HCT116 (cell line): ENCODE measurements around the gene ABHD14A. TPM values are rescaled to one million over a fixed set of nuclear protein-coding genes. Genes with fewer than 3 reads are reported as not detected.

Experiments used
- ATAC-seq: fragments of 200-7000 bp; cut with Tn5 transposase; 2 replicates; pipeline ENCODE4 v1.9.1; 2020; ENCODE audit warnings: mild to moderate bottlenecking, moderate library complexity
- BruUV-seq: library from RNA; stranded (reverse); fragments of 400-500 nt; replicated peaks from 2 replicates; lab custom pipeline; 2021; lab: Mats Ljungman, UMichigan
- CTCF ChIA-PET: fragments of 300-600 bp; sonication (Branson Sonifier 250); formaldehyde crosslinking; loops from one replicate; lab custom pipeline; 2021; ENCODE audit warnings: antibody characterized with exemption; lab: Charles Lee
- POLR2A ChIA-PET: fragments of 300-600, 350-600 bp; sonication (Branson Sonifier 250); formaldehyde crosslinking; loops from one replicate; lab custom pipeline; 2021; ENCODE audit warnings: antibody characterized with exemption; lab: Charles Lee
- RAD21 ChIA-PET, 2 experiments: fragments of 300-600 bp; sonication (Branson Sonifier 250); formaldehyde crosslinking; loops; one replicate each; lab custom pipeline; 2023; ENCODE audit warnings: low total read pairs in 2 of 2; ENCODE audit not compliant: uncharacterized antibody in 2 of 2, unreplicated experiment in 2 of 2, low non-redundant PET in 1 of 2; lab: Charles Lee
- DNase-seq: peaks from one replicate; pipeline ENCODE4 v3.0.0-alpha.2; 2010; ENCODE audit warnings: low read depth, low spot score
- H2AFZ ChIP-seq: fragments of 200-600 bp; shearing (Covaris generic), sonication (generic); 2 replicates; pipeline ENCODE4 v1.6.1; 2017; ENCODE audit warnings: low read depth, mixed run types, mixed read lengths, antibody characterized with exemption, low read length; ENCODE audit not compliant: poor library complexity, severe bottlenecking
- H3K27ac ChIP-seq: 2 replicates; pipeline ENCODE4 v1.5.1; 2012; ENCODE audit warnings: low read depth, low read length
- H3K27me3 ChIP-seq: fragments of 200-600 bp; sonication (generic); 2 replicates; pipeline ENCODE4 v1.6.1; 2016; ENCODE audit warnings: mixed run types, low read length, mixed read lengths; ENCODE audit not compliant: insufficient read depth
- H3K36me3 ChIP-seq, 2 experiments: fragments of 200-500 bp in 1 of 2; fragments of 200-600 bp in 1 of 2; sonication (Bioruptor generic) in 1 of 2; sonication (generic) in 1 of 2; 2 replicates each; pipeline versions ENCODE4 v1.5.1 to v1.6.1; 2014 to 2016; ENCODE audit warnings: low read length in 2 of 2, inconsistent platforms in 1 of 2, mixed read lengths in 1 of 2, mixed run types in 1 of 2; ENCODE audit not compliant: insufficient read depth in 2 of 2, control insufficient read depth in 1 of 2
- H3K4me1 ChIP-seq, 2 experiments: fragments of 200-600 bp in 1 of 2; sonication (generic) in 1 of 2; 2 replicates each; pipeline versions ENCODE4 v1.5.1 to v1.6.1; 2012 to 2017; ENCODE audit warnings: low read length in 2 of 2, inconsistent platforms in 1 of 2, mild to moderate bottlenecking in 1 of 2, mixed read lengths in 1 of 2, mixed run types in 1 of 2, moderate library complexity in 1 of 2; ENCODE audit not compliant: insufficient read depth in 2 of 2, control insufficient read depth in 1 of 2
- H3K4me2 ChIP-seq: fragments of 200-600 bp; sonication (generic); 2 replicates; pipeline ENCODE4 v1.6.1; 2017; ENCODE audit warnings: mixed run types, low read length, mixed read lengths
- H3K4me3 ChIP-seq, 2 experiments: fragments of 200-600 bp in 1 of 2; sonication (generic) in 1 of 2; replicated peaks in 1 of 2; 2 replicates each; pipeline ENCODE4 v1.5.1; 2011 to 2016; ENCODE audit warnings: low read length in 2 of 2, control low read depth in 1 of 2, low read depth in 1 of 2, mild to moderate bottlenecking in 1 of 2, mixed read lengths in 1 of 2, mixed run types in 1 of 2
- H3K79me2 ChIP-seq: fragments of 200-600 bp; sonication (generic); 2 replicates; pipeline ENCODE4 v1.6.1; 2017; ENCODE audit warnings: mild to moderate bottlenecking, mixed run types, low read length, moderate library complexity, mixed read lengths; ENCODE audit not compliant: insufficient read depth
- H3K9ac ChIP-seq: fragments of 200-600 bp; sonication (generic); 2 replicates; pipeline ENCODE4 v1.6.1; 2016; ENCODE audit warnings: low read length, mixed read lengths
- H3K9me2 ChIP-seq: fragments of 200-600 bp; sonication (generic), shearing (Covaris generic); 2 replicates; pipeline ENCODE4 v1.6.1; 2017; ENCODE audit warnings: mixed run types, mild to moderate bottlenecking, moderate library complexity; ENCODE audit not compliant: insufficient read depth
- H3K9me3 ChIP-seq, 2 experiments: fragments of 200-500 bp in 1 of 2; fragments of 200-600 bp in 1 of 2; sonication (Bioruptor generic) in 1 of 2; sonication (generic) in 1 of 2; 2 replicates each; pipeline ENCODE4 v1.6.1; 2014 to 2017; ENCODE audit warnings: low read length in 2 of 2, mixed read lengths in 2 of 2, inconsistent platforms in 1 of 2, low read depth in 1 of 2, mild to moderate bottlenecking in 1 of 2, mixed run types in 1 of 2, moderate library complexity in 1 of 2; ENCODE audit not compliant: control insufficient read depth in 1 of 2, insufficient read depth in 1 of 2
- H4K20me1 ChIP-seq: fragments of 200-600 bp; sonication (generic), shearing (Covaris generic); 2 replicates; pipeline ENCODE4 v1.6.1; 2017; ENCODE audit warnings: mixed run types, mild to moderate bottlenecking, moderate library complexity; ENCODE audit not compliant: insufficient read depth
- JUND ChIP-seq: IDR thresholded peaks from 2 replicates; pipeline ENCODE4 v1.6.1; 2012
- POLR2A ChIP-seq: IDR thresholded peaks from 2 replicates; pipeline ENCODE4 v1.7.0; 2011; ENCODE audit warnings: borderline replicate concordance; ENCODE audit not compliant: insufficient read depth, insufficient read length; ENCODE audit errors: extremely low read depth
- POLR2AphosphoS5 ChIP-seq: IDR thresholded peaks from 2 replicates; pipeline ENCODE4 v1.6.1; 2011; ENCODE audit warnings: mild to moderate bottlenecking, low read depth, low read length, moderate library complexity
- SP1 ChIP-seq: IDR thresholded peaks from 2 replicates; pipeline ENCODE4 v1.6.1; 2012; ENCODE audit warnings: low read depth
- intact Hi-C: fragments of 100-400 bp; cut with micrococcal nuclease; formaldehyde crosslinking; loops from 2 replicates; pipeline ENCODE4 v1.10.0; 2022
- total RNA-seq: library from RNA; stranded (reverse); gene quantifications from one replicate; pipeline ENCODE4 v1.2.1, GENCODE V29; 2021; ENCODE audit not compliant: unreplicated experiment
- TF ChIP-seq, protein P1 (sequence below), 3 experiments: fragments of 200-600 bp in 1 of 3; sonication (generic) in 1 of 3; IDR thresholded peaks in 2 of 3; conservative IDR thresholded peaks in 1 of 3; 2 replicates each; pipeline ENCODE4 v1.5.1; 2012 to 2017; ENCODE audit warnings: low read depth in 2 of 3, low read length in 2 of 3, antibody characterized with exemption in 1 of 3, borderline replicate concordance in 1 of 3, control low read depth in 1 of 3, mild to moderate bottlenecking in 1 of 3, mixed read lengths in 1 of 3, mixed run types in 1 of 3, moderate library complexity in 1 of 3; ENCODE audit not compliant: insufficient read depth in 1 of 3

ABHD14A gene
- total RNA-seq, 1 experiment from 2014 or later, result 11.6 TPM

DNA sequence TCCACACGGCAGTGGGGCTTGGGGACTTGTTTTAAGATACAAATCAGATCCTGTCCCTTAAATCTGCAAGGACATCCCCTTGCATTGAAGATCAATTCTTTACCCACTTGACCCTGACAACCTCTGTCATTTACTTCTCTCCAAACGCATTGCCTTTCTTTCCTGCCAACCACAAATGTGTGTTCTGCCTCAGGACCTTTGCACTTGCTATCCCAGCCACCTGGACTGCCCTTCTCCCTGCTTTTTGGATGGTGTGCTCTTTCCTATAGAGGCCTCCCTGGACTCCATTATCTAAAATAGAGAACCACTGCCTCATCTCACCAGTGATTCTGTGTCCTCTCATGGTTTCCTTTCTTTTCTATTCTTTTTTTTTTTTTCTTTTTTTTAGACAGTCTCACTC is 22.3 kb downstream of the ABHD14A start:
- H3K36me3 ChIP-seq, result peaks cover 15 to 29% of the 10 kb centered on the region in 2 experiments
- H3K4me3 ChIP-seq, result no peak overlapping the region
- BruUV-seq, result no TSS peak
- TF ChIP-seq, protein P1, sequence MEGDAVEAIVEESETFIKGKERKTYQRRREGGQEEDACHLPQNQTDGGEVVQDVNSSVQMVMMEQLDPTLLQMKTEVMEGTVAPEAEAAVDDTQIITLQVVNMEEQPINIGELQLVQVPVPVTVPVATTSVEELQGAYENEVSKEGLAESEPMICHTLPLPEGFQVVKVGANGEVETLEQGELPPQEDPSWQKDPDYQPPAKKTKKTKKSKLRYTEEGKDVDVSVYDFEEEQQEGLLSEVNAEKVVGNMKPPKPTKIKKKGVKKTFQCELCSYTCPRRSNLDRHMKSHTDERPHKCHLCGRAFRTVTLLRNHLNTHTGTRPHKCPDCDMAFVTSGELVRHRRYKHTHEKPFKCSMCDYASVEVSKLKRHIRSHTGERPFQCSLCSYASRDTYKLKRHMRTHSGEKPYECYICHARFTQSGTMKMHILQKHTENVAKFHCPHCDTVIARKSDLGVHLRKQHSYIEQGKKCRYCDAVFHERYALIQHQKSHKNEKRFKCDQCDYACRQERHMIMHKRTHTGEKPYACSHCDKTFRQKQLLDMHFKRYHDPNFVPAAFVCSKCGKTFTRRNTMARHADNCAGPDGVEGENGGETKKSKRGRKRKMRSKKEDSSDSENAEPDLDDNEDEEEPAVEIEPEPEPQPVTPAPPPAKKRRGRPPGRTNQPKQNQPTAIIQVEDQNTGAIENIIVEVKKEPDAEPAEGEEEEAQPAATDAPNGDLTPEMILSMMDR (IDR thresholded peaks at IDR 0.05 in 2 of 3, conservative IDR thresholded peaks at IDR 0.05 in 1 of 3; ENCODE audit: borderline replicate concordance in 1 of 3, insufficient read depth in 1 of 3, low read depth in 2 of 3, low read length in 2 of 3), result no peak
- TF ChIP-seq JUND, result no peak
- CTCF ChIA-PET, result no interaction called here
- H3K27me3 ChIP-seq, result no peaks in the 10 kb centered on the region
- ATAC-seq (no peak), DNase-seq (no peak)
- POLR2A ChIA-PET, result interaction anchor here (1.1 to 1.3 kb wide), 2 partner anchors 14 to 157 kb away, joined by 3 to 8 read pairs; partner anchors contain the start of genes ACY1 and POC1A
- H3K79me2 ChIP-seq, result peaks cover 30% of the 10 kb centered on the region
- H3K9me3 ChIP-seq, result no peaks in the 10 kb centered on the region
- H3K27ac ChIP-seq, result no peak overlapping the region
- RAD21 ChIA-PET, result no interaction called here
- H3K4me1 ChIP-seq, result peaks cover 13 to 47% of the 10 kb centered on the region in 2 experiments
- no peak overlapping the region for H2AFZ ChIP-seq
- no peak overlapping the region for H3K4me2 ChIP-seq
- H4K20me1 ChIP-seq, result no peaks in the 10 kb centered on the region; the same call in 1 of the 2 replicates
- no peak overlapping the region for H3K9ac ChIP-seq
- H3K9me2 ChIP-seq, result no peaks in the 10 kb centered on the region
- intact Hi-C loops, result no loop called here

DNA sequence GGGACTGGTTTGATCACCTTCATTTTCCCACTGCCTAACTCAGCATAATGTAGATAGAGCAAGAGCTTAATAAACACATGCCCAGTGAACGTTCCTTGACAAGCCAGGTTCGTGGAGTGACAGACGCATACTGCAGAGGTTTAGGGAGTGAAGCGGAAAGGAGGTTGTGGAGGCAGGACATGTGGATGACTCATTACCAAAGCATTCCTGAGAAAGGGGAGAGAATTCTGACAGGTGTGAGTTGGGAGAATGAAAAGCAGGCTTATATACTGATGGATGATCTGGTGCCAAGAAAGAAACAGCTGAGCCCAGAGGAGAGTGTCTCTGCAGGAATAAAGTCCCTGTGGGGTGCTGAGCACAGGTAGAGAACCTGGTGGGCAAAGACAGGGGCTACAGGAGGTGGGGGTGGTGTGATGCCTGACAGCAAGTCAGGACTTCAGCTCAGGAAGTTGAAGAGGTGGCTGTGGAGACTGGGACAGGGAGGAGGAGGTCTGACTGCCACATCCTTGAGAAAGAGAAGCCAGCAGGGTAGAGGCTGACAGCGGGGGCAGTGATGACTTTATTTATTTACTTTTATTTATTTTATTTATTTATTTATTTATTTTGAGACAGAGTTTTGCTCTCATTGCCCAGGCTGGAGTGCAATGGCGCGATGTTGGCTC is 23.2 kb downstream of the ABHD14A start:
- DNase-seq, result no peak
- peaks cover 13 to 42% of the 10 kb centered on the region in 2 experiments for H3K4me1 ChIP-seq
- H3K27me3 ChIP-seq, result no peaks in the 10 kb centered on the region
- H4K20me1 ChIP-seq, result no peaks in the 10 kb centered on the region
- ChIA-PET CTCF (interaction anchor here (1.6 kb wide), 1 partner anchor 40 kb away, joined by 3 read pairs; no protein-coding TSS in a partner anchor), POLR2A (interaction anchor here (1.1 to 1.3 kb wide), 2 partner anchors 15 to 157 kb away, joined by 3 to 8 read pairs; partner anchors contain the start of genes ACY1 and POC1A)
- no peaks in the 10 kb centered on the region for H3K9me3 ChIP-seq
- peaks cover 15 to 22% of the 10 kb centered on the region in 2 experiments for H3K36me3 ChIP-seq
- no TSS peak for BruUV-seq
- H3K4me3 ChIP-seq, result peak overlapping the region in 1 of 2 experiments; percentile 31; a peak in 1 of 4 replicates
- peak; percentile 18; the same call in 1 of the 2 replicates for ATAC-seq
- intact Hi-C loops, result no loop called here
- 0 out of 2 replicates have a peak overlapping the region, but pooled peaks have one; percentile 9 for H3K9ac ChIP-seq
- TF ChIP-seq POLR2AphosphoS5 (peak; percentile 15; the same call in 1 of the 2 replicates), SP1 (no peak), POLR2A (no peak)
- TF ChIP-seq, all 23 proteins: peak for 1
- RAD21 ChIA-PET, result no interaction called here
- peak overlapping the region; percentile 55 for H2AFZ ChIP-seq
- no peaks in the 10 kb centered on the region for H3K9me2 ChIP-seq
- H3K79me2 ChIP-seq, result peaks cover 27% of the 10 kb centered on the region
- peak overlapping the region; percentile 66 for H3K4me2 ChIP-seq
- no peak overlapping the region for H3K27ac ChIP-seq
